H1 (cell line): ENCODE results near the gene FRMD3. TPM values are rescaled to one million over a fixed set of nuclear protein-coding genes. Genes with fewer than 3 reads are reported as not detected.

Source experiments
- CTCF ChIA-PET: fragments of 300-600 bp; sonication (Branson Sonifier 250); formaldehyde crosslinking; loops from one replicate; lab custom pipeline; 2021; ENCODE audit not compliant: partially characterized antibody; lab: Charles Lee
- POLR2A ChIA-PET: fragments of 300-600 bp; sonication (Branson Sonifier 250); formaldehyde crosslinking; loops from one replicate; lab custom pipeline; 2021; ENCODE audit warnings: inconsistent platforms; ENCODE audit not compliant: partially characterized antibody; lab: Charles Lee
- DNase-seq, 2 experiments: peaks; one replicate each; pipeline versions ENCODE4 v3.0.0 to v3.0.0-alpha.2; 2010 to 2022; ENCODE audit warnings: low spot score in 2 of 2, low read depth in 1 of 2, mixed read lengths in 1 of 2
- FAIRE-seq: peaks from 2 replicates; lab custom pipeline; 2011; peaks lifted over from hg19 to GRCh38; lab: Jason Lieb, UNC
- H2AFZ ChIP-seq: 2 replicates; pipeline ENCODE4 v1.8.1; 2012; ENCODE audit warnings: low read length, inconsistent platforms
- H2AK5ac ChIP-seq: 2 replicates; pipeline ENCODE4 v1.6.1; 2013; ENCODE audit warnings: low read depth, low read length
- H2BK120ac ChIP-seq: replicated peaks from 2 replicates; pipeline ENCODE3; 2013; ENCODE audit warnings: low read depth, low read length, inconsistent platforms
- H2BK12ac ChIP-seq: 2 replicates; pipeline ENCODE4 v1.6.1; 2013; ENCODE audit warnings: low read depth, low read length
- H2BK15ac ChIP-seq: 2 replicates; pipeline ENCODE4 v1.6.1; 2013; ENCODE audit warnings: low read length
- H2BK20ac ChIP-seq: 2 replicates; pipeline ENCODE4 v1.6.1; 2013; ENCODE audit warnings: low read length
- H2BK5ac ChIP-seq: 2 replicates; pipeline ENCODE4 v1.6.1; 2013; ENCODE audit warnings: low read depth, low read length
- H3K14ac ChIP-seq: 2 replicates; pipeline ENCODE4 v1.6.1; 2013; ENCODE audit warnings: inconsistent platforms; ENCODE audit not compliant: insufficient read length
- H3K18ac ChIP-seq: 2 replicates; pipeline ENCODE4 v1.6.1; 2013; ENCODE audit warnings: low read length; ENCODE audit errors: extremely low read depth
- H3K23ac ChIP-seq: 2 replicates; pipeline ENCODE4 v1.6.1; 2013; ENCODE audit warnings: inconsistent platforms; ENCODE audit not compliant: insufficient read length
- H3K23me2 ChIP-seq: 2 replicates; pipeline ENCODE4 v1.6.1; 2013; ENCODE audit warnings: low read depth, low read length
- H3K27ac ChIP-seq: 2 replicates; pipeline ENCODE4 v1.6.1; 2011; ENCODE audit warnings: low read depth, low read length, inconsistent platforms
- H3K27me3 ChIP-seq, 4 experiments: replicated peaks in 1 of 4; 1 replicate in 1 of 4; 2 replicates in 3 of 4; pipeline versions ENCODE4 v1.6.1 to v1.8.1; 2011 to 2013; ENCODE audit warnings: low read length in 3 of 4, mild to moderate bottlenecking in 3 of 4, inconsistent platforms in 2 of 4, mixed read lengths in 2 of 4, moderate library complexity in 1 of 4; ENCODE audit not compliant: control insufficient read depth in 3 of 4, insufficient read depth in 3 of 4; ENCODE audit errors: extremely low read depth in 1 of 4
- H3K36me3 ChIP-seq, 4 experiments: 2 replicates each; pipeline versions ENCODE4 v1.6.1 to v1.8.1; 2011 to 2013; ENCODE audit warnings: mild to moderate bottlenecking in 4 of 4, low read length in 3 of 4, moderate library complexity in 2 of 4, control low read depth in 1 of 4, inconsistent platforms in 1 of 4; ENCODE audit not compliant: insufficient read depth in 4 of 4, control insufficient read depth in 2 of 4
- H3K4ac ChIP-seq: replicated peaks from 2 replicates; pipeline ENCODE3; 2013; ENCODE audit warnings: low read length, low read depth, mixed read lengths, inconsistent platforms; ENCODE audit not compliant: insufficient read length
- H3K4me1 ChIP-seq, 4 experiments: replicated peaks in 1 of 4; 1 replicate in 1 of 4; 2 replicates in 3 of 4; pipeline versions ENCODE4 v1.6.1 to v1.8.1; 2011 to 2013; ENCODE audit warnings: low read length in 3 of 4, inconsistent platforms in 2 of 4, mixed read lengths in 1 of 4; ENCODE audit not compliant: insufficient read depth in 4 of 4, control insufficient read depth in 3 of 4
- H3K4me2 ChIP-seq, 2 experiments: 2 replicates each; pipeline versions ENCODE4 v1.6.1 to v1.8.1; 2011 to 2013; ENCODE audit warnings: low read depth in 2 of 2, low read length in 2 of 2, control low read depth in 1 of 2, inconsistent platforms in 1 of 2, mild to moderate bottlenecking in 1 of 2; ENCODE audit not compliant: insufficient read depth in 1 of 2
- H3K4me3 ChIP-seq, 4 experiments: fragments of 200-600, 300-600 bp in 1 of 4; sonication (generic), shearing (Covaris generic), sonication (Bioruptor Twin) in 1 of 4; 2 replicates each; pipeline versions ENCODE4 v1.5.1 to v1.8.1; 2011 to 2016; ENCODE audit warnings: low read length in 4 of 4, low read depth in 3 of 4, control low read depth in 2 of 4, inconsistent platforms in 2 of 4, mild to moderate bottlenecking in 2 of 4, mixed read lengths in 1 of 4, moderate library complexity in 1 of 4; ENCODE audit not compliant: insufficient read depth in 2 of 4; ENCODE audit errors: extremely low read depth in 1 of 4
- H3K56ac ChIP-seq: replicated peaks from 2 replicates; pipeline ENCODE3; 2013; ENCODE audit warnings: low read depth, mild to moderate bottlenecking, mixed read lengths, low read length, inconsistent platforms; ENCODE audit not compliant: insufficient read length
- H3K79me1 ChIP-seq: 2 replicates; pipeline ENCODE4 v1.6.1; 2013; ENCODE audit warnings: low read depth, low read length, control low read depth
- H3K79me2 ChIP-seq, 2 experiments: 2 replicates each; pipeline versions ENCODE4 v1.6.1 to v1.8.1; 2012 to 2013; ENCODE audit warnings: low read length in 2 of 2, mild to moderate bottlenecking in 2 of 2, inconsistent platforms in 1 of 2; ENCODE audit not compliant: insufficient read depth in 2 of 2, control insufficient read depth in 1 of 2
- H3K9ac ChIP-seq, 4 experiments: replicated peaks in 1 of 4; 1 replicate in 1 of 4; 2 replicates in 3 of 4; pipeline versions ENCODE4 v1.6.1 to v1.8.1; 2011 to 2013; ENCODE audit warnings: low read depth in 3 of 4, low read length in 3 of 4, control low read depth in 2 of 4, mild to moderate bottlenecking in 2 of 4, moderate library complexity in 2 of 4, inconsistent platforms in 1 of 4; ENCODE audit errors: extremely low read depth in 1 of 4
- H3K9me3 ChIP-seq, 2 experiments: 2 replicates each; pipeline versions ENCODE4 v1.6.1 to v1.8.1; 2012 to 2013; ENCODE audit warnings: mild to moderate bottlenecking in 2 of 2, moderate library complexity in 2 of 2, control low read depth in 1 of 2, inconsistent platforms in 1 of 2, low read depth in 1 of 2, low read length in 1 of 2, mixed read lengths in 1 of 2; ENCODE audit not compliant: insufficient read depth in 2 of 2
- H4K20me1 ChIP-seq, 2 experiments: replicated peaks in 1 of 2; 2 replicates each; pipeline versions ENCODE3 to v1.8.1; 2011 to 2013; ENCODE audit warnings: inconsistent platforms in 2 of 2, low read length in 2 of 2, mild to moderate bottlenecking in 1 of 2; ENCODE audit not compliant: insufficient read depth in 2 of 2, control insufficient read depth in 1 of 2
- H4K5ac ChIP-seq: 2 replicates; pipeline ENCODE4 v1.6.1; 2013; ENCODE audit warnings: low read length, low read depth, mixed read lengths, inconsistent platforms; ENCODE audit not compliant: insufficient read length
- H4K8ac ChIP-seq: 2 replicates; pipeline ENCODE4 v1.8.0; 2013; ENCODE audit warnings: mild to moderate bottlenecking, moderate library complexity, low read length, inconsistent platforms; ENCODE audit not compliant: insufficient read depth; ENCODE audit errors: extremely low read depth
- H4K91ac ChIP-seq: replicated peaks from 2 replicates; pipeline ENCODE3; 2013; ENCODE audit warnings: low read length, mixed read lengths, inconsistent platforms; ENCODE audit not compliant: insufficient read length
- BACH1 ChIP-seq: IDR thresholded peaks from 2 replicates; pipeline ENCODE4 v1.6.1; 2012; ENCODE audit warnings: low read length, improper control_type of control experiment
- BRCA1 ChIP-seq: IDR thresholded peaks from 2 replicates; pipeline ENCODE4 v1.6.1; 2012; ENCODE audit warnings: low read depth, low read length, improper control_type of control experiment
- CHD2 ChIP-seq: IDR thresholded peaks from 2 replicates; pipeline ENCODE4 v1.6.1; 2012; ENCODE audit warnings: low read length, improper control_type of control experiment
- CTBP2 ChIP-seq: IDR thresholded peaks from 2 replicates; pipeline ENCODE4 v1.7.0; 2011; ENCODE audit warnings: borderline replicate concordance, mild to moderate bottlenecking, moderate library complexity, mixed read lengths, low read length; ENCODE audit not compliant: insufficient read depth, insufficient read length
- KDM4A ChIP-seq: IDR thresholded peaks from one replicate; pipeline ENCODE4 v1.7.1; 2012; ENCODE audit warnings: low read depth, mild to moderate bottlenecking, moderate library complexity, low read length, inconsistent platforms; ENCODE audit not compliant: severe bottlenecking
- PHF8 ChIP-seq: fragments of 200-600 bp; sonication (generic); conservative IDR thresholded peaks from 2 replicates; pipeline ENCODE4 v1.7.1; 2012; ENCODE audit warnings: low read depth, mild to moderate bottlenecking, inconsistent platforms, low read length, moderate library complexity
- SP4 ChIP-seq: IDR thresholded peaks from 2 replicates; pipeline ENCODE4 v1.6.1; 2012; ENCODE audit warnings: low read length, inconsistent platforms
- TAF7 ChIP-seq: optimal IDR thresholded peaks from 2 replicates; pipeline ENCODE3; 2011; ENCODE audit warnings: low read depth, mild to moderate bottlenecking, inconsistent platforms, low read length, moderate library complexity, borderline replicate concordance
- USF2 ChIP-seq: IDR thresholded peaks from 2 replicates; pipeline ENCODE4 v1.6.1; 2011; ENCODE audit warnings: low read length, improper control_type of control experiment
- YY1 ChIP-seq: IDR thresholded peaks from 2 replicates; pipeline ENCODE4 v1.6.1; 2011; ENCODE audit warnings: low read depth, mild to moderate bottlenecking, low read length
- WGBS, 2 experiments: shearing (Covaris generic) in 1 of 2; methylation state at CpG; one replicate each; pipeline versions ENCODE4 v1.1.6 to v1.1.7; 2013 to 2015; ENCODE audit warnings: low lambda C conversion rate in 2 of 2, mixed read lengths in 2 of 2, inconsistent platforms in 1 of 2, low coverage in 1 of 2, missing lambda C conversion rate in 1 of 2; ENCODE audit not compliant: insufficient replicate concordance in 2 of 2, insufficient coverage in 1 of 2, insufficient read length in 1 of 2; ENCODE audit errors: extremely low coverage in 1 of 2, missing lambda C conversion rate in 1 of 2; 5-methylcytosine and 5-hydroxymethylcytosine counted together
- polyA plus RNA-seq, 7 experiments: library from polyadenylated mRNA; depleted of rRNA in 3 of 7; stranded (reverse) in 5 of 7; unstranded in 2 of 7; fragments of >200 nt in 5 of 7; fragments of 200-250 nt in 2 of 7; gene quantifications; 1 replicate in 5 of 7; 2 replicates in 1 of 7; 4 replicates in 1 of 7; pipeline versions ENCODE4 v1.2.1 to v1.2.3, GENCODE V29; 2011 to 2013; ENCODE audit warnings: missing spikeins in 2 of 7, mixed read lengths in 2 of 7
- total RNA-seq: library from RNA; stranded (reverse); fragmentation: NEBNext Ultra II Directional; extraction: Animal tissue kit (Norgen Biotek cat#: 25700); gene quantifications from 2 replicates; pipeline ENCODE4 v1.2.1, GENCODE V29; 2021

FRMD3 gene
- total and polyA plus RNA-seq, 2 of the 8 experiments (the other 6 are each of a cell fraction or from before 2014, with no cell fraction given) = 0.15 to 1.4 TPM

DNA sequence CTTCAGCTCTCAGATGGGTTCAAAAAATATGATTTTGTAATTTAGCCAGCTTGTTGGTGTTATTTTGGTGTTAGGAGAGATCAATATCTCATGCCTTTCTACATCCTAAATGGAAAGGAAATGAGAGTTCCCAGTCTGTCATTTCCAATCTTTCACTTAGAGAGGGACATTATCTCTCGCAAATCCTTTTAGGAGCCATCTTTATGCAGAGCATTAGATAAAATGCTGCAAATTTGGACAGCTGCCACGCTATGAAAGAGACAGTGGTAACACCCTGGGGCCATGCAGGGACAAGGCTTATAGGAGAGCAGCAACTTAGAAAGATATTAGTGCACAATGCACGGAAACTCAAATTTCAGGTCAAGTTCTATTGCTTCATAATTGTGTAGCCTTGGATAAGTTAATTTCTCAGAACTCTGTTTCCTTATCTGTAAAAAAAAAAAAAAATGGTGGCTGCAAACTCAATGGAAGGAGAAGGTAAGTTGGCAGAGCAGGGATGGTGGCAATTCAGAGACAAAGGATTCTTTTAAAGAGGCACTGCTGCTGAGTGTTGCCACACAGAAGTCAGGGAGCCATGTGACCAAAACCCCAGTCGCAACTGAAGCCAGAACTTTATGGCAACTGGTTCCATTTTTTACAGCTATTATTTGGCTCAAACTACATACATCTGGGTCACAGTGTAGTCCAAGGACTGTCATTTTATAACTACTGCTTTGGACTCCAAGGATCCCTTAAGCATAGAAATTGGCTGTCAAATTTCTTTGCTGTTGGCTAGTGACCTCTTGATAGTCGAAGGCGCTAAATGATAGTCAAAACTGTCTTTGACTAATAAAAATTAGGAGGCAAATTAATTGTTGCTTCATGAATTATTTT, 210.2 kb downstream of the FRMD3 start:
- H4K91ac ChIP-seq = no peak overlapping the region
- H2BK5ac ChIP-seq = no peak overlapping the region
- H3K36me3 ChIP-seq = no peaks in the 10 kb centered on the region
- H3K4ac ChIP-seq = no peak overlapping the region
- no peak for FAIRE-seq
- H3K27me3 ChIP-seq = no peaks in the 10 kb centered on the region
- H2BK15ac ChIP-seq = no peak overlapping the region
- H4K8ac ChIP-seq = no peak overlapping the region
- no peak overlapping the region for H2BK20ac ChIP-seq
- H3K9me3 ChIP-seq = 0 out of 4 replicates have a peak, but pooled peaks cover 0 to 7% of the 10 kb centered on the region in 2 experiments
- no peak overlapping the region for H2AK5ac ChIP-seq
- no peak overlapping the region for H2BK120ac ChIP-seq
- no peaks in the 10 kb centered on the region for H3K4me1 ChIP-seq
- WGBS, 2 experiments = 79% methylated on average over 6 of the region's 6 CpGs; no CpG with 5 or more reads in 1 of the 2 experiments
- no peaks in the 10 kb centered on the region for H4K20me1 ChIP-seq
- no peak for DNase-seq
- no peak overlapping the region for H2AFZ ChIP-seq
- H3K14ac ChIP-seq = no peak overlapping the region
- ChIA-PET POLR2A (interaction anchor here (1.3 kb wide), 1 partner anchor 108 kb away, joined by 3 read pairs; no protein-coding TSS in a partner anchor), CTCF (interaction anchor here (0.6 to 12.2 kb wide), 8 partner anchors 17 to 333 kb away, joined by 3 to 262 read pairs (median 4); partner anchors contain the start of gene FRMD3)
- H3K79me2 ChIP-seq = no peaks in the 10 kb centered on the region
- H3K56ac ChIP-seq = no peak overlapping the region
- H3K4me2 ChIP-seq = no peak overlapping the region
- H3K23me2 ChIP-seq = peaks cover 2% of the 10 kb centered on the region; the same call in 1 of the 2 replicates
- no peak overlapping the region for H3K23ac ChIP-seq
- H3K27ac ChIP-seq = no peak overlapping the region
- H3K4me3 ChIP-seq = no peak overlapping the region
- H3K9ac ChIP-seq = no peak overlapping the region
- H4K5ac ChIP-seq = no peak overlapping the region
- H3K79me1 ChIP-seq = no peaks in the 10 kb centered on the region
- no peak overlapping the region for H2BK12ac ChIP-seq
- no peak overlapping the region for H3K18ac ChIP-seq
- TF ChIP-seq CHD2 = no peak
- TF ChIP-seq USF2 = no peak
- no peak for TF ChIP-seq TAF7
- no peak for TF ChIP-seq BRCA1
- no peak for TF ChIP-seq YY1
- TF ChIP-seq KDM4A = no peak
- no peak for TF ChIP-seq SP4
- no peak for TF ChIP-seq BACH1
- TF ChIP-seq PHF8 = no peak
- no peak for TF ChIP-seq CTBP2
